Gastroesophageal sphincter (tissue), 3 donors: ENCODE measurements around the gene MORN5.

Source experiments
- CTCF ChIP-seq, 4 experiments: fragments of 200-600 bp in 2 of 4; fragments of 450-650 bp in 2 of 4; sonication (generic) in 1 of 4; IDR thresholded peaks; one replicate each; pipeline ENCODE4 v1.5.1; 2017 to 2019; ENCODE audit warnings: antibody characterized with exemption in 4 of 4, mild to moderate bottlenecking in 2 of 4, moderate library complexity in 2 of 4
- POLR2A ChIP-seq, 2 donors: fragments of 450-650 bp; IDR thresholded peaks; one replicate each; pipeline ENCODE4 v1.6.1; 2017; ENCODE audit warnings: antibody characterized with exemption in 2 of 2, mild to moderate bottlenecking in 2 of 2, moderate library complexity in 1 of 2
- POLR2AphosphoS5 ChIP-seq: sonication (generic); formaldehyde crosslinking; IDR thresholded peaks from one replicate; pipeline ENCODE4 v1.6.1; 2017; ENCODE audit warnings: antibody characterized with exemption

- TF ChIP-seq POLR2A (IDR thresholded peaks at IDR 0.05) (no peak), POLR2AphosphoS5 (no peak), CTCF (IDR thresholded peaks at IDR 0.05) (no peak)
Measured at GRCh38 chr9:122204491-122204890, 44.8 kb downstream of the MORN5 start.
